ENCODE measurements around the gene RIMS3.

RIMS3 gene

GRCh38 chr1:40673452-40673851 lies 8.0 kb upstream of the RIMS3 start:
- Histone ChIP-seq H3K4me2 (ENCODE audit: low read length) (no peak overlapping the region), H3K36me3 (replicated peaks; ENCODE audit: low read depth, low read length) (no peaks in the 10 kb centered on the region), H3K27me3 (ENCODE audit: low read depth, low read length) (no peaks in the 10 kb centered on the region), H3K9ac (ENCODE audit: low read length) (no peak overlapping the region), H3K4me1 (ENCODE audit: low read length) (peaks cover 9% of the 10 kb centered on the region), H4K20me1 (ENCODE audit: insufficient read depth, low read length) (no peaks in the 10 kb centered on the region), H3K4me3 (ENCODE audit: low read length) (no peak overlapping the region), H3K79me2 (ENCODE audit: low read length) (no peaks in the 10 kb centered on the region), H3K9me3 (ENCODE audit: insufficient read depth, low read length) (no peaks in the 10 kb centered on the region), H2AFZ (ENCODE audit: low read depth, low read length) (no peak overlapping the region), H3K27ac (ENCODE audit: low read length) (no peak overlapping the region)
- TF ChIP-seq CTCF (IDR thresholded peaks at IDR 0.05; ENCODE audit: low read depth, low read length) (no peak), EZH2phosphoT487 (IDR thresholded peaks at IDR 0.05; ENCODE audit: low read depth) (no peak)

- no peak for TF ChIP-seq EZH2phosphoT487 (IDR thresholded peaks at IDR 0.05; ENCODE audit: low read depth)
- TF ChIP-seq CTCF (IDR thresholded peaks at IDR 0.05; ENCODE audit: low read depth, low read length): peak; percentile 69
- Histone ChIP-seq H3K27me3 (ENCODE audit: low read depth, low read length) (no peaks in the 10 kb centered on the region), H3K9me3 (ENCODE audit: insufficient read depth, low read length) (no peaks in the 10 kb centered on the region), H3K9ac (ENCODE audit: low read length) (peak overlapping the region; percentile 55), H4K20me1 (ENCODE audit: insufficient read depth, low read length) (no peaks in the 10 kb centered on the region), H2AFZ (ENCODE audit: low read depth, low read length) (peak overlapping the region; percentile 47; the same call in 1 of the 2 replicates), H3K79me2 (ENCODE audit: low read length) (no peaks in the 10 kb centered on the region), H3K4me2 (ENCODE audit: low read length) (peak overlapping the region; percentile 76), H3K27ac (ENCODE audit: low read length) (peak overlapping the region; percentile 12; the same call in 1 of the 2 replicates), H3K4me1 (ENCODE audit: low read length) (peaks cover 27% of the 10 kb centered on the region), H3K36me3 (replicated peaks; ENCODE audit: low read depth, low read length) (no peaks in the 10 kb centered on the region), H3K4me3 (ENCODE audit: low read length) (peak overlapping the region; percentile 74)
Observed at GRCh38 chr1:40668769-40669525, 3.5 kb upstream of the RIMS3 start.

GRCh38 chr1:40664791-40665190 lies 691 bp downstream of the RIMS3 start:
- no peak overlapping the region for H3K27ac ChIP-seq (ENCODE audit: low read length)
- H3K4me3 ChIP-seq (ENCODE audit: low read length): peak overlapping the region; percentile 87
- H4K20me1 ChIP-seq (ENCODE audit: insufficient read depth, low read length): no peaks in the 10 kb centered on the region
- peak overlapping the region; percentile 66 for H3K9ac ChIP-seq (ENCODE audit: low read length)
- no peaks in the 10 kb centered on the region for H3K36me3 ChIP-seq (replicated peaks; ENCODE audit: low read depth, low read length)
- no peak overlapping the region for H2AFZ ChIP-seq (ENCODE audit: low read depth, low read length)
- H3K9me3 ChIP-seq (ENCODE audit: insufficient read depth, low read length): no peaks in the 10 kb centered on the region
- peaks cover 39% of the 10 kb centered on the region for H3K4me1 ChIP-seq (ENCODE audit: low read length)
- no peaks in the 10 kb centered on the region for H3K27me3 ChIP-seq (ENCODE audit: low read depth, low read length)
- H3K79me2 ChIP-seq (ENCODE audit: low read length): no peaks in the 10 kb centered on the region
- TF ChIP-seq EZH2phosphoT487 (IDR thresholded peaks at IDR 0.05; ENCODE audit: low read depth) (no peak), CTCF (IDR thresholded peaks at IDR 0.05; ENCODE audit: low read depth, low read length) (no peak)
- H3K4me2 ChIP-seq (ENCODE audit: low read length): peak overlapping the region; percentile 71

- H3K27ac ChIP-seq (ENCODE audit: low read length): no peak overlapping the region
- no peaks in the 10 kb centered on the region for H3K9me3 ChIP-seq (ENCODE audit: insufficient read depth, low read length)
- H3K36me3 ChIP-seq (replicated peaks; ENCODE audit: low read depth, low read length): no peaks in the 10 kb centered on the region
- H3K4me2 ChIP-seq (ENCODE audit: low read length): peak overlapping the region; percentile 71
- no peaks in the 10 kb centered on the region for H3K27me3 ChIP-seq (ENCODE audit: low read depth, low read length)
- peak overlapping the region; percentile 87 for H3K4me3 ChIP-seq (ENCODE audit: low read length)
- TF ChIP-seq CTCF (IDR thresholded peaks at IDR 0.05; ENCODE audit: low read depth, low read length): no peak
- no peak for TF ChIP-seq EZH2phosphoT487 (IDR thresholded peaks at IDR 0.05; ENCODE audit: low read depth)
- H2AFZ ChIP-seq (ENCODE audit: low read depth, low read length): no peak overlapping the region
- H3K4me1 ChIP-seq (ENCODE audit: low read length): peaks cover 35% of the 10 kb centered on the region
- no peaks in the 10 kb centered on the region for H4K20me1 ChIP-seq (ENCODE audit: insufficient read depth, low read length)
- H3K79me2 ChIP-seq (ENCODE audit: low read length): no peaks in the 10 kb centered on the region
- H3K9ac ChIP-seq (ENCODE audit: low read length): no peak overlapping the region
Observed at GRCh38 chr1:40664167-40664537, 1.3 kb downstream of the RIMS3 start.
